Measurements from ENCODE around the gene TIGD6. TPM values are rescaled to one million over a fixed set of nuclear protein-coding genes. Genes with fewer than 3 reads are reported as not detected.

The TIGD6 gene
- polyA plus RNA-seq, 1 experiment, result 6.5 TPM

GRCh38 chr5:149957855-149958254, 42.6 kb downstream of the TIGD6 start:
- TF ChIP-seq, protein P1, sequence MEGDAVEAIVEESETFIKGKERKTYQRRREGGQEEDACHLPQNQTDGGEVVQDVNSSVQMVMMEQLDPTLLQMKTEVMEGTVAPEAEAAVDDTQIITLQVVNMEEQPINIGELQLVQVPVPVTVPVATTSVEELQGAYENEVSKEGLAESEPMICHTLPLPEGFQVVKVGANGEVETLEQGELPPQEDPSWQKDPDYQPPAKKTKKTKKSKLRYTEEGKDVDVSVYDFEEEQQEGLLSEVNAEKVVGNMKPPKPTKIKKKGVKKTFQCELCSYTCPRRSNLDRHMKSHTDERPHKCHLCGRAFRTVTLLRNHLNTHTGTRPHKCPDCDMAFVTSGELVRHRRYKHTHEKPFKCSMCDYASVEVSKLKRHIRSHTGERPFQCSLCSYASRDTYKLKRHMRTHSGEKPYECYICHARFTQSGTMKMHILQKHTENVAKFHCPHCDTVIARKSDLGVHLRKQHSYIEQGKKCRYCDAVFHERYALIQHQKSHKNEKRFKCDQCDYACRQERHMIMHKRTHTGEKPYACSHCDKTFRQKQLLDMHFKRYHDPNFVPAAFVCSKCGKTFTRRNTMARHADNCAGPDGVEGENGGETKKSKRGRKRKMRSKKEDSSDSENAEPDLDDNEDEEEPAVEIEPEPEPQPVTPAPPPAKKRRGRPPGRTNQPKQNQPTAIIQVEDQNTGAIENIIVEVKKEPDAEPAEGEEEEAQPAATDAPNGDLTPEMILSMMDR (IDR thresholded peaks at IDR 0.05; ENCODE audit: low read depth, low read length), result no peak
- no peak for DNase-seq (ENCODE audit: low read depth, low spot score)
- H3K9me3 ChIP-seq (ENCODE audit: control insufficient read depth, insufficient read depth, low read length), result no peaks in the 10 kb centered on the region; the same call in 1 of the 2 replicates
- H3K27me3 ChIP-seq (ENCODE audit: control insufficient read depth, insufficient read depth, low read length), result peaks cover 2% of the 10 kb centered on the region
- H3K27ac ChIP-seq (ENCODE audit: low read depth, low read length), result no peak overlapping the region
- POLR2A ChIA-PET, result no interaction called here
- CTCF ChIA-PET, result interaction anchor here (0.6 to 11.5 kb wide), 8 partner anchors 18 to 423 kb away, joined by 3 to 367 read pairs (median 3); no protein-coding TSS in a partner anchor
- H3K4me3 ChIP-seq (ENCODE audit: low read depth, low read length), result no peak overlapping the region

GRCh38 chr5:149956685-149957084, 43.8 kb downstream of the TIGD6 start:
- ChIA-PET CTCF (interaction anchor here (1.1 to 9.0 kb wide), 3 partner anchors 29 to 123 kb away, joined by 3 to 367 read pairs (median 3); no protein-coding TSS in a partner anchor), POLR2A (no interaction called here)
- Histone ChIP-seq H3K27me3 (ENCODE audit: control insufficient read depth, insufficient read depth, low read length) (peaks cover 2% of the 10 kb centered on the region), H3K9me3 (ENCODE audit: control insufficient read depth, insufficient read depth, low read length) (no peaks in the 10 kb centered on the region; the same call in 1 of the 2 replicates), H3K27ac (ENCODE audit: low read depth, low read length) (no peak overlapping the region), H3K4me3 (ENCODE audit: low read depth, low read length) (no peak overlapping the region)
- DNase-seq (ENCODE audit: low read depth, low spot score), result no peak
- TF ChIP-seq, protein P1 (IDR thresholded peaks at IDR 0.05; ENCODE audit: low read depth, low read length), result no peak

DNA sequence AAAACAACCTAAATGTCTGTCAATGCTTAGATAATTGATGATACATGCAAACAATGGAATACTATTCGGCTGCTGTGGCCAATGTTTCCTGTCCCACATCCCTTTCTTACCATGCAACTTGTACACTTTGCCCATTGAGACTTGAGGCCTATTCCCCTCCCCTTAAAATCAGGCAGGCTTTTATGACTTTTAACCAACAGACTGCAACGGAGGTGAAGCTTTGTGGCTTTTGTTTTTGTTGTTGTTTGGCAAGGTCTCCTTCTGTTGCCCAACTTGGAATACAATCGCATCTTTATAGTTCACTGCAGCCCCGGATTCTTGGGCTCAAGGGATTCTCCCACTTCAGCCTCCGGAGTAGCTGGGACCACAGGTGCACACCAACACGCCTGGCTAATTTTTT, 45.7 kb downstream of the TIGD6 start:
- Histone ChIP-seq H3K4me3 (ENCODE audit: low read depth, low read length) (no peak overlapping the region), H3K27ac (ENCODE audit: low read depth, low read length) (no peak overlapping the region), H3K27me3 (ENCODE audit: control insufficient read depth, insufficient read depth, low read length) (peaks cover 2% of the 10 kb centered on the region), H3K9me3 (ENCODE audit: control insufficient read depth, insufficient read depth, low read length) (no peaks in the 10 kb centered on the region)
- TF ChIP-seq, protein P1 (IDR thresholded peaks at IDR 0.05; ENCODE audit: low read depth, low read length), result no peak
- POLR2A ChIA-PET, result no interaction called here
- no peak for DNase-seq (ENCODE audit: low read depth, low spot score)
- CTCF ChIA-PET, result no interaction called here

DNA sequence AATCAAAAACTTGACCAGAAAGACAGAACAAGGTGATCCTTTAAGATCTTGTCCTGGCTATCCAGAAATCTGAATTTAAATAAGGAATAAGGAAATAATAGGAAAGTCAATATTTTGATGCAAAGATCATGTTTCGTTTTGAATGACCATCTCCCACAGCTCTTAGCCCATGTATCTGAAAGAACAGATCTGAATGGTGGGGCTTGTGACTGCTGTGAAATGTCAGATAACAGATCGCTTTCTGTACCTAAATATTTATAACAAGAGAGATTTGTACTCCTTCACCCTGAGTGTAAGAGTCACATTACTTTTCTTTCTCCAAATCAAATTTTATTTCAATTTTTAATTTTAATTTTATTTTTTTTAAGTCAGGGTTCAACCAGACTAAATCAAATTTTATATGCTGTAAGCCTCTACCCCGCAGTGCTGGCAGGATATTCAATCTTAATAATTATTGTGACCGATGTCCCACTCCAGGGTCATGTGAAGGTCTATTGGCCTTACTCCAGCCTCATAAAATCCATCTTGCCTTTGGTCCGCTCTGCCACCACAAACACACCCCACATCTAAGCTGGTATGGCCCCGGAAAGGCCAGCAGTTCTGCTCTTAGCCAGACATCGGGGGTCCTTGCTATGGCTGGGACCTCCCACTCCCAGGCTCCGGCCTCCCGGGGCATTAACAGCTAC, 46.9 kb downstream of the TIGD6 start:
- CTCF ChIA-PET, result no interaction called here

More for the DNA sequence above, 46.9 kb downstream of the TIGD6 start:
- Histone ChIP-seq H3K9me3 (ENCODE audit: control insufficient read depth, insufficient read depth, low read length) (no peaks in the 10 kb centered on the region), H3K4me3 (ENCODE audit: low read depth, low read length) (no peak overlapping the region), H3K27ac (ENCODE audit: low read depth, low read length) (no peak overlapping the region), H3K27me3 (ENCODE audit: control insufficient read depth, insufficient read depth, low read length) (peaks cover 3% of the 10 kb centered on the region)
- POLR2A ChIA-PET, result no interaction called here
- TF ChIP-seq, protein P1 (IDR thresholded peaks at IDR 0.05; ENCODE audit: low read depth, low read length), result no peak
- no peak for DNase-seq (ENCODE audit: low read depth, low spot score)
